Karpas-422 (cell line): ENCODE measurements around the gene LRRC59. TPM values are rescaled to one million over a fixed set of nuclear protein-coding genes. Genes with fewer than 3 reads are reported as not detected.

Experiments
- DNase-seq: peaks from one replicate; pipeline ENCODE4 v3.0.0-alpha.2; 2015
- H2AFZ ChIP-seq: fragments of 200-600 bp; sonication (generic); 2 replicates; pipeline ENCODE4 v1.6.1; 2014; ENCODE audit warnings: antibody characterized with exemption, low read length, mixed read lengths
- H3K27ac ChIP-seq: fragments of 200-600 bp; sonication (generic); 2 replicates; pipeline ENCODE4 v1.5.1; 2014; ENCODE audit warnings: mild to moderate bottlenecking, low read length, moderate library complexity
- H3K27me3 ChIP-seq: fragments of 200-600 bp; sonication (generic); 2 replicates; pipeline ENCODE4 v1.6.1; 2014; ENCODE audit warnings: low read length, mixed read lengths
- H3K36me3 ChIP-seq: fragments of 200-600 bp; sonication (generic); 2 replicates; pipeline ENCODE4 v1.6.1; 2014; ENCODE audit warnings: low read length, mixed read lengths; ENCODE audit not compliant: insufficient read depth
- H3K4me1 ChIP-seq: fragments of 200-600 bp; sonication (generic); 2 replicates; pipeline ENCODE4 v1.6.1; 2014; ENCODE audit warnings: mild to moderate bottlenecking, low read length, mixed read lengths
- H3K4me2 ChIP-seq: fragments of 200-600 bp; sonication (generic); 2 replicates; pipeline ENCODE4 v1.6.1; 2014; ENCODE audit warnings: low read length, low read depth, mild to moderate bottlenecking; ENCODE audit not compliant: poor library complexity, severe bottlenecking
- H3K4me3 ChIP-seq: fragments of 200-600 bp; sonication (generic); 2 replicates; pipeline ENCODE4 v1.5.1; 2014; ENCODE audit warnings: mild to moderate bottlenecking, antibody characterized with exemption, low read length, mixed read lengths
- H3K79me2 ChIP-seq: fragments of 200-600 bp; sonication (generic); 2 replicates; pipeline ENCODE4 v1.6.1; 2014; ENCODE audit warnings: mild to moderate bottlenecking, low read length, mixed read lengths
- H3K9ac ChIP-seq: fragments of 200-600 bp; sonication (generic); 2 replicates; pipeline ENCODE4 v1.6.0; 2014; ENCODE audit warnings: low read length
- H3K9me2 ChIP-seq: fragments of 200-600 bp; sonication (generic), shearing (Covaris generic); replicated peaks from 2 replicates; pipeline ENCODE4 v1.6.0; 2014; ENCODE audit warnings: mild to moderate bottlenecking, low read length, moderate library complexity; ENCODE audit not compliant: insufficient read depth
- H3K9me3 ChIP-seq: fragments of 300-700, 200-600 bp; sonication (generic); 2 replicates; pipeline ENCODE4 v1.6.1; 2014; ENCODE audit warnings: low read length, mixed read lengths
- H4K20me1 ChIP-seq: fragments of 200-600 bp; sonication (generic); 2 replicates; pipeline ENCODE4 v1.6.1; 2014; ENCODE audit warnings: mild to moderate bottlenecking, antibody characterized with exemption, low read length, low read depth; ENCODE audit not compliant: insufficient read depth
- total RNA-seq: library from RNA; depleted of rRNA; stranded (reverse); fragments of >200 nt; shearing (Covaris generic); gene quantifications from 2 replicates; pipeline ENCODE4 v1.2.3, GENCODE V29; 2014; ENCODE audit warnings: low replicate concordance

LRRC59 gene
- total RNA-seq, 1 experiment from 2014 or later, result 53.3 TPM

DNA sequence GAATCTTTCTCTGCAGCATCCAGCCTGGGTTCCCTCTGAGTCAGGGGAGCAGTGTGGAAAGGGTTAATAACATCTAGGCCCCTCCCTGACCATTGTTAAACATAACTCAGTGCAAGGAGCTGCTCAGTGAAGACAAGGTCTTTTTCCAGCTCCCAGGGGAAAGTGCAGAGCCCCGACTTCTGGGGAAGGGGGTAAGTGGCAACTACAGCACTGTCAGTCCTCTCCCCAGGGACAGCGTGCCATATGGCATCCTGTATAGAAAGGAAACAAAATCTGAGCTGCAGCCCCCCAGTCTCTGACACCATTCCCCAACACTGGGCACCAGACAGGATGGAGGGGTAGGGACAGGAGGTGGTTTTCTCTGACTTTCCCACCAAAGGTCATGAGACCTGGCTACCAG lies 32.2 kb downstream of the LRRC59 start:
- no peak overlapping the region for H2AFZ ChIP-seq
- no peaks in the 10 kb centered on the region for H3K27me3 ChIP-seq
- no peaks in the 10 kb centered on the region for H3K9me3 ChIP-seq
- 0 out of 2 replicates have a peak, but pooled peaks cover 6% of the 10 kb centered on the region for H3K79me2 ChIP-seq
- no peak overlapping the region for H3K9ac ChIP-seq
- H3K36me3 ChIP-seq, result peaks cover 22% of the 10 kb centered on the region; the same call in 1 of the 2 replicates
- no peak overlapping the region for H3K27ac ChIP-seq
- H3K9me2 ChIP-seq, result no peaks in the 10 kb centered on the region
- no peak overlapping the region for H3K4me3 ChIP-seq
- peaks cover 3% of the 10 kb centered on the region for H3K4me1 ChIP-seq
- H4K20me1 ChIP-seq, result no peaks in the 10 kb centered on the region
- H3K4me2 ChIP-seq, result no peak overlapping the region
- no peak for DNase-seq

DNA sequence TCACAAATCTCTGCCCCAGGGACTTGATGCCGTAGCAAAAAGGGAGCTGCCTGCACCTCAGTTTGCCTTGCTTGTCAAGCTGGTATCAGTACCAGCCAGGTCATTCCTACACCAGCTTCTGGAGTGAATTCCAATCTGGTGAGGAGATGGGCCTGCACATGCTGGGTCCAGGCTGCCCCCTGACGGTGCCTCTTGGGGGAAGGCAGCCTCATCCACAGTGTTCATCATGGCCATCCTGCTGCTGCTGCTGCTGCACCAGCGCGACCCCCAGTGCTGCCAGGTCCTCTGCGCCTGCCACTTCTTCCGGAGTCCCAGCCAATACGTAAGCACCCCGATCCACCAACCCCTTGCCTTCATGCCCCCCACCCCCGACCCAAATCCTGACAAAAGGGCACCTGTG lies 32.6 kb downstream of the LRRC59 start:
- Histone ChIP-seq H3K36me3 (peaks cover 18% of the 10 kb centered on the region; the same call in 1 of the 2 replicates), H3K79me2 (0 out of 2 replicates have a peak, but pooled peaks cover 5% of the 10 kb centered on the region), H3K9ac (no peak overlapping the region), H3K27me3 (no peaks in the 10 kb centered on the region), H3K4me1 (peaks cover 3% of the 10 kb centered on the region), H3K9me3 (no peaks in the 10 kb centered on the region), H3K27ac (no peak overlapping the region), H2AFZ (no peak overlapping the region), H4K20me1 (no peaks in the 10 kb centered on the region), H3K9me2 (no peaks in the 10 kb centered on the region), H3K4me3 (no peak overlapping the region), H3K4me2 (no peak overlapping the region)
- no peak for DNase-seq

DNA sequence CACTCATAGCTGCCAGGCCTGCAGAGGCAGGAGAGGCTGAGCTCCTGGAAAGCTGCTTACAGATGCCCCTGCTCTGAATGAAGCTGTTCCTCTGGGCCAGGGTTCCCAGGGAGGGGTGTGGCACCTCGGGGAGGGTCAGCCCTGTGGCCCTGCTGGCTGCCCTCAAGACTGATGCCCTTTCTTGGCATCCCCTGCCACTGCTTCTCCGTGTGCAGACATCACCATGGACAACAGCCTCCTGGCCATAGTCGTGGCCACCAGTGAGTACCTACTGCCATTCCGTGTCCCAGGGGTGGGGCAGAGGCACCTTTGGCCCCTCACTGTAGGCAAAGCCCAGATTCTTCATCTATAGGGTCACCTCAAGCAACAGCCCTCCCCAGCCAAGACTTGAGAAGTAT lies 33.3 kb downstream of the LRRC59 start:
- Histone ChIP-seq H3K4me2 (no peak overlapping the region), H3K79me2 (no peaks in the 10 kb centered on the region), H3K4me1 (peaks cover 3% of the 10 kb centered on the region), H3K27ac (no peak overlapping the region), H3K9me2 (no peaks in the 10 kb centered on the region), H3K36me3 (peaks cover 11% of the 10 kb centered on the region; the same call in 1 of the 2 replicates), H2AFZ (no peak overlapping the region), H3K4me3 (no peak overlapping the region), H3K9ac (no peak overlapping the region), H3K9me3 (no peaks in the 10 kb centered on the region), H4K20me1 (no peaks in the 10 kb centered on the region), H3K27me3 (no peaks in the 10 kb centered on the region)
- no peak for DNase-seq

DNA sequence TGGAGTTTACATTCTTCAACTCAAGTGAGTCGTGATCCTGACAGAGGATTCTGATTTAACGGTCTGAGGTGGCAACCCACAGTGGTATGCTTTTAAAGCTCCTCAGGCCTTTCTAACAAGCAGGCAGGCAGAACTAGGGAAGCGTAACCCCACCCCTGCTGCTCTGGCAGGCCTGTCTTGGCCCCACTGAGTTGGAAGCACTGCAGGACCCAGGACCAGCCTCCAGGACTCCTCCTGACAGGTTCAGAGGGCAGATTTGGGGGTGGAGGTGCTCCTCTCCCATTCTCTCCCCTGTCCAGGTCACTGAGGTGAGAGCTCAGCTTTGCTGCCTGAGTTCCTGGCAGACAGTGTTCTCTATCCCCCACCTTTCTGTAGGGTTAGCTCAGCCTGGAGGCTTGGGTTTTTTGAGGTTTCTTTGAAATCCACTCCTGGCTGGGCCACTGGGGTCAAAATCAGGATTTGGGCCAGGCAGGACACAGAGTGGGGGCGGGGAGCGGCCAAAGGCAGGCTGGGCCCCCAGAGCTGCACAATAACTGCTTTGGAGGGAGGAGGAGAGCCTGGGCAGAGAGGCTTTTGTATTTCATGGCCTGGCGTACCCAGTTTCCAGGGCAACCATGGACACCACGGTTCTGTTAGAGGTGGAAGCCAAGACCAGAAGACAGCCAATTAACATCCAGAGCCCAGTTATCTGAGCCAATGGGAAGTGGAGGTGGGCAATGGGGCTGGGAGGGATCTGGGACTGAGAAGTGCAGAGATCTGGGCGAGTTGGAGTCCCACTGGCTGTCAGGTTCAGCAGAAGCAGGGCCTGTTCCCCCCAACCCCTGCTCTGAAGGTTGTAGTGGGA lies 33.9 kb downstream of the LRRC59 start:
- peak; percentile 76 for DNase-seq
- peaks cover 6% of the 10 kb centered on the region; the same call in 1 of the 2 replicates for H3K36me3 ChIP-seq
- H3K9ac ChIP-seq, result no peak overlapping the region
- no peaks in the 10 kb centered on the region; the same call in 1 of the 2 replicates for H4K20me1 ChIP-seq
- no peaks in the 10 kb centered on the region for H3K9me2 ChIP-seq
- no peak overlapping the region for H3K4me2 ChIP-seq
- H3K9me3 ChIP-seq, result no peaks in the 10 kb centered on the region
- H3K4me1 ChIP-seq, result peaks cover 3% of the 10 kb centered on the region
- H2AFZ ChIP-seq, result no peak overlapping the region
- H3K4me3 ChIP-seq, result no peak overlapping the region
- no peak overlapping the region for H3K27ac ChIP-seq
- no peaks in the 10 kb centered on the region for H3K27me3 ChIP-seq
- H3K79me2 ChIP-seq, result no peaks in the 10 kb centered on the region

DNA sequence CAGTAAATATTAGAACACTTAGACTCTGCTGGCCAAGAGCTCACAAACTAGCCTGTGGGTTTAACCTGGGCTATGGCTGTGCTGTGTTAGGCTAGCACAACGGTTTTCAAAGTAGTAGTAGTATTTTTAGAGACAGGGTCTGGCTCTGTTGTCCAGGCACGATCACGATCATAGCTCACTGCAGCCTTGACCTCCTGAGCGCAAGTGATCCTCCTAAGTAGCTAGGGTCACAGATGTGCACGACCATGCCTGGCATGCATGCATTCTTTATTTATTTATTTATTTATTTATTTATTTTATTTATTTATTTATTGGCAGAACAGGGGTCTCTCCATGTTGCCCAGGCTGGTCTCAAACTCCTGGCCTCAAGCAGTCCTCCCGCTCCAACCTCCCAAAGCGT lies 34.7 kb downstream of the LRRC59 start:
- no peaks in the 10 kb centered on the region for H3K79me2 ChIP-seq
- no peaks in the 10 kb centered on the region for H3K9me3 ChIP-seq
- DNase-seq, result no peak
- H3K9me2 ChIP-seq, result no peaks in the 10 kb centered on the region
- no peaks in the 10 kb centered on the region; the same call in 1 of the 2 replicates for H4K20me1 ChIP-seq
- peaks cover 3% of the 10 kb centered on the region for H3K4me1 ChIP-seq
- H3K4me3 ChIP-seq, result no peak overlapping the region
- no peak overlapping the region for H3K4me2 ChIP-seq
- 0 out of 2 replicates have a peak overlapping the region, but pooled peaks have one; percentile 28 for H3K27ac ChIP-seq
- H3K36me3 ChIP-seq, result 0 out of 2 replicates have a peak, but pooled peaks cover 3% of the 10 kb centered on the region
- no peak overlapping the region for H3K9ac ChIP-seq
- no peaks in the 10 kb centered on the region for H3K27me3 ChIP-seq
- H2AFZ ChIP-seq, result no peak overlapping the region

DNA sequence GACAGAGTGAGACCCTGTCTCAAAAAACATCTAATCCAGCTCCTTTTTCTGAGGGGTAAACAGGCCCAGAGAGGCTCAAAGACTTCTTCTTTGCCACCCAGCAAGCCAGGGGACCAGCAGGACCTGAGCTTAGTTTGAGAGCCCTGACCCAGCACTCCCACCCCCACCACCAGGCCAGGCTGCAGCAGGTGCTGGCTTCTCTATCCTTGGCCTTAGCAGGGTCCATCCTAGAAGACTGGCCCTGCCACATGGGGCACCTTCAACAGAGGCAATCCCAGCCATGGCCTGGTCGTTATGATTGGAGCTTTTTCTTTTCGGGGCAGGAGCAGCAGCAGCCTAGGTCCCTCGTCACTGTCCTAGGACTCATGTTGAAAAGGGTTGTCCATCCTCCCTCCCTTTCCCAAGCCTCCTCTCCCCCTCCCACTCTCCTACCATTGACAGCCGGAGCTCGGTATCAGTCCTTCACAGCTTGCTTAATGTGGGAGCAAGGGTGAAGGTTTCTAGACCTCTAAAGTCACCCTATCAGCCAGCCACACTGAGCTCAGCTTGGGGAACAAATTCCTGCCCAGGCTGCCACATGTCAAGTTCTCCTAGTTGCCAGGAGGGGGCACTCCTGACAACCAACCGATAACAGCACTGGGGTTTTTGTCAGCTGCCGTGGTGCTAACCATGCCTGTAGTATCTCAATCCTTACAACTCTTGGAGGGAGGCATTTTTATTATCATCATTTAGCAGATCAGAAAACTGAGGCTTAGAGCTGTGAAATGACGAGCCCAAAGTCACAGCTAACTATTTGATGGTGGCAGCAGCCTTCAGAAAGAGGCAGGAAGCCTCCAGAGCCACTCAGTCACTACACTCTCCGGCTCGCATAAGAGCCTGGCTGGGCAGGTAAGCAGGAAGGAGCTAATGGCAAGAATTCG lies 35.5 kb downstream of the LRRC59 start:
- Histone ChIP-seq H2AFZ (no peak overlapping the region), H3K9me2 (no peaks in the 10 kb centered on the region), H3K4me2 (no peak overlapping the region), H3K27ac (0 out of 2 replicates have a peak overlapping the region, but pooled peaks have one; percentile 28), H3K9ac (no peak overlapping the region), H3K9me3 (no peaks in the 10 kb centered on the region), H4K20me1 (no peaks in the 10 kb centered on the region; the same call in 1 of the 2 replicates), H3K36me3 (peaks cover 5% of the 10 kb centered on the region; the same call in 1 of the 2 replicates), H3K4me1 (peaks cover 3% of the 10 kb centered on the region), H3K79me2 (no peaks in the 10 kb centered on the region), H3K27me3 (no peaks in the 10 kb centered on the region), H3K4me3 (no peak overlapping the region)
- DNase-seq, result peak; percentile 88

DNA sequence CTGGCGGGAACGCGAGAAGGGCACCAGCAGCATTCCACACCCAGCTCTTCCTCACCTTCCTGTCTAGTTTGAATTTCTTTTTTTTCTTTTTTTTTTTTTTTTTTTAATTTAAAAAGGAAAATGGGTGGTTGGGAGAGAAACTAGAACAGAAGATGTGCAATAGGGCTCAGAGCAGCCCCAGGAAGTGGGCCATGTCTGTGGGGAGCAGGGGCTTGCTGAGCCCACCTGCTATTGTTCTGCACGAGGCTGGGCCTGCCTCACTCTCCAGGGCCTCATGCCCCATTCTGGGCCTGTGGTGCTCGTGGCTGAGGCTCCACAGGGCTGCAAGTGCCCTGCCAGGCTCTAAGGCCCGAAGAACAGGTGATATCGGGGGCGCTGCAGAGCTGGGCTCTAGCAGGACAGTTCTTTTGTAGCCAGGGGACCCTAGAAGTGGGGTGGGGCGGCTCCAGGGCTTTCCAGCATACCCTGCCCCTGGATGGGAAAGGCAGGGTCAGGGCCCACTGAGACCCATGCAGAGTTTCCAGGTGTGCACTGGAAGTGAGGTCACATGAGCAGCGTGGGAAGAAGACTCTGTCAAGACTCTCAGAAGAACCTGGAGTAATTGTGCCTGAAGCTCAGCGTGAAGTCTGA lies 36.7 kb downstream of the LRRC59 start:
- Histone ChIP-seq H3K4me1 (peaks cover 3% of the 10 kb centered on the region), H2AFZ (no peak overlapping the region)

More for the DNA sequence above, 36.7 kb downstream of the LRRC59 start:
- no peaks in the 10 kb centered on the region for H3K79me2 ChIP-seq
- H3K9me2 ChIP-seq, result no peaks in the 10 kb centered on the region
- H3K27ac ChIP-seq, result no peak overlapping the region
- no peak overlapping the region for H3K4me3 ChIP-seq
- H4K20me1 ChIP-seq, result no peaks in the 10 kb centered on the region; the same call in 1 of the 2 replicates
- H3K9me3 ChIP-seq, result no peaks in the 10 kb centered on the region
- H3K4me2 ChIP-seq, result no peak overlapping the region
- H3K9ac ChIP-seq, result no peak overlapping the region
- no peaks in the 10 kb centered on the region for H3K27me3 ChIP-seq
- no peak for DNase-seq
- peaks cover 11% of the 10 kb centered on the region; the same call in 1 of the 2 replicates for H3K36me3 ChIP-seq
